H1 (cell line): ENCODE results near the gene CCDC141.

ENCODE experiments used
- CHD2 ChIP-seq: IDR thresholded peaks from 2 replicates; pipeline ENCODE4 v1.6.1; 2012; ENCODE audit warnings: low read length, improper control_type of control experiment
- CTCF ChIP-seq, 3 experiments: IDR thresholded peaks; 1 replicate in 2 of 3; 2 replicates in 1 of 3; pipeline versions ENCODE4 v1.5.1 to v1.6.1; 2011; ENCODE audit warnings: low read length in 3 of 3, mild to moderate bottlenecking in 3 of 3, inconsistent platforms in 2 of 3, low read depth in 1 of 3, moderate library complexity in 1 of 3; ENCODE audit not compliant: insufficient read depth in 1 of 3; ENCODE audit errors: control extremely low read depth in 1 of 3
- FOSL1 ChIP-seq: IDR thresholded peaks from 2 replicates; pipeline ENCODE4 v1.6.1; 2011; ENCODE audit warnings: mild to moderate bottlenecking, low read depth, low read length, moderate library complexity; ENCODE audit not compliant: insufficient read depth
- POLR2A ChIP-seq, 2 experiments: IDR thresholded peaks; 1 replicate in 1 of 2; 2 replicates in 1 of 2; pipeline ENCODE4 v1.6.1; 2011; ENCODE audit warnings: low read depth in 2 of 2, low read length in 2 of 2, mild to moderate bottlenecking in 2 of 2; ENCODE audit errors: control extremely low read depth in 1 of 2
- POLR2AphosphoS5 ChIP-seq: IDR thresholded peaks from 2 replicates; pipeline ENCODE4 v1.6.1; 2011; ENCODE audit warnings: low read depth, low read length
- SP1 ChIP-seq: IDR thresholded peaks from 2 replicates; pipeline ENCODE4 v1.6.1; 2011; ENCODE audit warnings: low read depth, low read length
- TAF1 ChIP-seq: IDR thresholded peaks from 2 replicates; pipeline ENCODE4 v1.6.1; 2011; ENCODE audit warnings: mild to moderate bottlenecking, low read depth, low read length

GRCh38 chr2:178915423-178916173 is 134.3 kb downstream of the CCDC141 start:
- TF ChIP-seq POLR2A (IDR thresholded peaks at IDR 0.05; ENCODE audit: control extremely low read depth in 1 of 2, low read depth in 2 of 2, low read length in 2 of 2) (no peak), CTCF (IDR thresholded peaks at IDR 0.05; ENCODE audit: control extremely low read depth in 1 of 3, insufficient read depth in 1 of 3, low read depth in 1 of 3, low read length in 3 of 3) (no peak), FOSL1 (no peak), POLR2AphosphoS5 (no peak), TAF1 (no peak), CHD2 (no peak), SP1 (no peak)
